Loucy (cell line): Measurements from ENCODE around the gene MAP1B.

ENCODE experiments used
- H2AFZ ChIP-seq: fragments of 200-600 bp; sonication (generic); 2 replicates; pipeline ENCODE4 v1.6.0; 2016; ENCODE audit warnings: antibody characterized with exemption, mild to moderate bottlenecking, low read length, moderate library complexity
- H3F3A ChIP-seq: fragments of 200-600 bp; 2 replicates; pipeline ENCODE4 v1.6.0; 2016; ENCODE audit warnings: antibody characterized with exemption, low read depth, mild to moderate bottlenecking
- H3K27me3 ChIP-seq: fragments of 200-600 bp; sonication (generic); 2 replicates; pipeline ENCODE4 v1.6.1; 2014; ENCODE audit warnings: low read length, mild to moderate bottlenecking; ENCODE audit not compliant: insufficient read depth, poor library complexity, severe bottlenecking
- H3K36me3 ChIP-seq: fragments of 200-600 bp; sonication (generic); 2 replicates; pipeline ENCODE4 v1.6.1; 2016; ENCODE audit warnings: low read length; ENCODE audit not compliant: insufficient read depth
- H3K4me1 ChIP-seq: fragments of 200-600 bp; sonication (generic); 2 replicates; pipeline ENCODE4 v1.5.1; 2014; ENCODE audit warnings: low read length, mild to moderate bottlenecking; ENCODE audit not compliant: insufficient read depth, poor library complexity, severe bottlenecking
- H3K4me2 ChIP-seq: fragments of 200-600 bp; sonication (generic); 2 replicates; pipeline ENCODE4 v1.6.0; 2014; ENCODE audit warnings: antibody characterized with exemption, low read length, low read depth, mild to moderate bottlenecking; ENCODE audit not compliant: poor library complexity, severe bottlenecking
- H3K4me3 ChIP-seq: fragments of 200-600 bp; sonication (generic); 2 replicates; pipeline ENCODE4 v1.5.1; 2014; ENCODE audit warnings: low read length, mild to moderate bottlenecking, mixed read lengths; ENCODE audit not compliant: poor library complexity, severe bottlenecking
- H3K79me2 ChIP-seq: fragments of 200-600 bp; sonication (generic); 2 replicates; pipeline ENCODE4 v1.6.1; 2014; ENCODE audit warnings: low read length; ENCODE audit not compliant: insufficient read depth
- H3K9ac ChIP-seq: fragments of 200-600 bp; sonication (generic); 2 replicates; pipeline ENCODE4 v1.6.0; 2014; ENCODE audit warnings: mild to moderate bottlenecking, low read depth, low read length, moderate library complexity; ENCODE audit not compliant: poor library complexity, severe bottlenecking
- H3K9me2 ChIP-seq: fragments of 200-600 bp; sonication (generic); replicated peaks from 2 replicates; pipeline ENCODE4 v1.6.1; 2016; ENCODE audit warnings: low read depth, low read length, mixed read lengths
- H3K9me3 ChIP-seq: fragments of 200-600 bp; sonication (generic); 2 replicates; pipeline ENCODE4 v1.6.1; 2014; ENCODE audit warnings: mild to moderate bottlenecking, antibody characterized with exemption, low read length, low read depth; ENCODE audit not compliant: insufficient read depth
- H4K20me1 ChIP-seq: fragments of 200-600 bp; sonication (generic); 2 replicates; pipeline ENCODE4 v1.6.0; 2014; ENCODE audit warnings: antibody characterized with exemption, low read length, mild to moderate bottlenecking; ENCODE audit not compliant: insufficient read depth, poor library complexity, severe bottlenecking
- EZH2phosphoT487 ChIP-seq: fragments of 200-600 bp; IDR thresholded peaks from 2 replicates; pipeline ENCODE4 v1.6.1; 2018; ENCODE audit warnings: antibody characterized with exemption, mild to moderate bottlenecking, moderate library complexity, borderline replicate concordance
- TF ChIP-seq, protein P1 (sequence below): fragments of 200-600 bp; sonication (generic); conservative IDR thresholded peaks from 2 replicates; pipeline ENCODE4 v1.5.1; 2014; ENCODE audit warnings: mild to moderate bottlenecking, antibody characterized with exemption, low read length

MAP1B gene

GRCh38 chr5:72179816-72180440 is 72.7 kb downstream of the MAP1B start:
- no peaks in the 10 kb centered on the region for H3F3A ChIP-seq
- no peak overlapping the region for H3K4me3 ChIP-seq

DNA sequence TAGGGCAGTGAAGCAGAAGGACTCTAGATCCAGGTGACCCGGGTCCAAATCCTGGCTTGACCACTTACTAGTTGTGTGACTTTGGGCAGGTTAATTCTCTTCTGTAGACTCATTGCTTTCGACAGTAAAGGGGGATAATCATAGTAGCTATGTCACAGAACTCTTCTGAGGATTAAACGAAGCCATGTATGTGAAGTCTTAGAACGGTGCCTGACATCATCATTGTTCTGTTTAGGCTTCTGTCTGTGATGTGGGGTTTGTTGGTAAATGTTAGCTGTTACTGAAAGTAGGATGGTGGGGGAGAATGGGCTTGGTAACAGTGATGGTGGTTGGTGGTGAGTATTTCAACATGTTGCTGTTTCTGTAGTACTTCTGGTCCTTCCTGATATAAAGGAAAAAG is 73.7 kb downstream of the MAP1B start:
- no peak overlapping the region for H3K4me2 ChIP-seq
- H3F3A ChIP-seq: no peaks in the 10 kb centered on the region
- H4K20me1 ChIP-seq: no peaks in the 10 kb centered on the region
- H3K9me2 ChIP-seq: no peaks in the 10 kb centered on the region
- H3K79me2 ChIP-seq: no peaks in the 10 kb centered on the region
- TF ChIP-seq, protein P1, sequence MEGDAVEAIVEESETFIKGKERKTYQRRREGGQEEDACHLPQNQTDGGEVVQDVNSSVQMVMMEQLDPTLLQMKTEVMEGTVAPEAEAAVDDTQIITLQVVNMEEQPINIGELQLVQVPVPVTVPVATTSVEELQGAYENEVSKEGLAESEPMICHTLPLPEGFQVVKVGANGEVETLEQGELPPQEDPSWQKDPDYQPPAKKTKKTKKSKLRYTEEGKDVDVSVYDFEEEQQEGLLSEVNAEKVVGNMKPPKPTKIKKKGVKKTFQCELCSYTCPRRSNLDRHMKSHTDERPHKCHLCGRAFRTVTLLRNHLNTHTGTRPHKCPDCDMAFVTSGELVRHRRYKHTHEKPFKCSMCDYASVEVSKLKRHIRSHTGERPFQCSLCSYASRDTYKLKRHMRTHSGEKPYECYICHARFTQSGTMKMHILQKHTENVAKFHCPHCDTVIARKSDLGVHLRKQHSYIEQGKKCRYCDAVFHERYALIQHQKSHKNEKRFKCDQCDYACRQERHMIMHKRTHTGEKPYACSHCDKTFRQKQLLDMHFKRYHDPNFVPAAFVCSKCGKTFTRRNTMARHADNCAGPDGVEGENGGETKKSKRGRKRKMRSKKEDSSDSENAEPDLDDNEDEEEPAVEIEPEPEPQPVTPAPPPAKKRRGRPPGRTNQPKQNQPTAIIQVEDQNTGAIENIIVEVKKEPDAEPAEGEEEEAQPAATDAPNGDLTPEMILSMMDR: no peak
- TF ChIP-seq EZH2phosphoT487: no peak
- H3K27me3 ChIP-seq: no peaks in the 10 kb centered on the region
- H3K36me3 ChIP-seq: no peaks in the 10 kb centered on the region
- no peak overlapping the region for H2AFZ ChIP-seq
- no peak overlapping the region for H3K4me3 ChIP-seq
- H3K9me3 ChIP-seq: no peaks in the 10 kb centered on the region
- no peaks in the 10 kb centered on the region for H3K4me1 ChIP-seq
- H3K9ac ChIP-seq: no peak overlapping the region

More at GRCh38 chr5:72179816-72180440, 72.7 kb downstream of the MAP1B start:
- Histone ChIP-seq H3K9me2 (no peaks in the 10 kb centered on the region), H4K20me1 (no peaks in the 10 kb centered on the region), H3K4me2 (no peak overlapping the region), H3K36me3 (no peaks in the 10 kb centered on the region), H3K27me3 (no peaks in the 10 kb centered on the region), H3K9me3 (no peaks in the 10 kb centered on the region), H3K9ac (no peak overlapping the region), H3K79me2 (no peaks in the 10 kb centered on the region), H3K4me1 (no peaks in the 10 kb centered on the region), H2AFZ (no peak overlapping the region)
- TF ChIP-seq, protein P1: no peak
- TF ChIP-seq EZH2phosphoT487: no peak

GRCh38 chr5:72182686-72183085 is 75.4 kb downstream of the MAP1B start:
- TF ChIP-seq, protein P1: no peak
- no peak for TF ChIP-seq EZH2phosphoT487
- no peaks in the 10 kb centered on the region for H3K79me2 ChIP-seq
- no peaks in the 10 kb centered on the region for H3K27me3 ChIP-seq
- H3K9me2 ChIP-seq: no peaks in the 10 kb centered on the region
- no peak overlapping the region for H3K9ac ChIP-seq
- no peaks in the 10 kb centered on the region for H3K4me1 ChIP-seq
- no peaks in the 10 kb centered on the region for H3F3A ChIP-seq
- no peaks in the 10 kb centered on the region for H3K36me3 ChIP-seq
- H3K4me3 ChIP-seq: no peak overlapping the region
- H3K4me2 ChIP-seq: no peak overlapping the region
- no peaks in the 10 kb centered on the region for H3K9me3 ChIP-seq
- H4K20me1 ChIP-seq: no peaks in the 10 kb centered on the region
- H2AFZ ChIP-seq: no peak overlapping the region
